Stimulated activated naive CD8-positive, alpha-beta T cell treated with anti-CD3 and anti-CD28 coated beads, Interleukin-15, Interleukin-2, amounts not matched to agents 100 ng/mL and 50 ng/mL, for 24 hours (primary cell): ENCODE measurements around the gene SENP2.
A peak's percentile ranks its signal among the peaks of the same experiment; 100 is the strongest.
"Not testable (repeated sequence)": the region's sequence is repeated elsewhere in the genome, so short reads cannot be mapped to it uniquely, and the experiment has no call there.

Source experiments
- H3K27ac Mint-ChIP-seq: one replicate; pipeline ENCODE4 v1.8.0; 2021; ENCODE audit warnings: mild to moderate bottlenecking, mixed read lengths
- H3K27me3 Mint-ChIP-seq: one replicate; pipeline ENCODE4 v1.8.0; 2021; ENCODE audit warnings: mixed read lengths
- H3K36me3 Mint-ChIP-seq: one replicate; pipeline ENCODE4 v1.8.0; 2021; ENCODE audit warnings: low read depth, mixed read lengths
- H3K4me1 Mint-ChIP-seq: one replicate; pipeline ENCODE4 v1.8.0; 2021; ENCODE audit warnings: low read depth, mixed read lengths
- H3K4me3 Mint-ChIP-seq: one replicate; pipeline ENCODE4 v1.8.0; 2021; ENCODE audit warnings: mild to moderate bottlenecking, mixed read lengths
- H3K9me3 Mint-ChIP-seq: one replicate; pipeline ENCODE4 v1.8.0; 2021; ENCODE audit warnings: mixed read lengths

Gene SENP2

DNA sequence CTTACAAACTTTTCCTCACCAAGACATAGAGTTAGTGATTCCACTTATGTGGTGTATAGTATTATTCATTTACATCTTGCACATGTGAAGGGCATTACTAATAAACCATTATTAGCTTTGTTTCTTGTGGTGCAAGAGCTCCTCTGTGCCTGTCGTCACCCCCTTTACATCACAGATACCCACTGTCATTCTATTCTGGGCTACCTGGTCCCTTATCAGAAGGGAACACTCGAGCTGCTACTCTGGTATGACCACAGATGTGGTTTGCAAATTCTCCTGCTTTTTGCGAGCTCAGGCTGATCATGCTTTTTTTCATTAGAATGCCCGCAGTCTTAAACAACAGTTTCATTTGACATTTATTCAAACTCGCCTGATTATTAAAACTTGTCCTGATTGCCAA, 13.9 kb upstream of the SENP2 start:
- Mint-ChIP-seq H3K4me3 (no peak overlapping the region), H3K36me3 (no peaks in the 10 kb centered on the region), H3K4me1 (peaks cover 5% of the 10 kb centered on the region), H3K27ac (no peak overlapping the region), H3K9me3 (no peaks in the 10 kb centered on the region), H3K27me3 (no peaks in the 10 kb centered on the region)

DNA sequence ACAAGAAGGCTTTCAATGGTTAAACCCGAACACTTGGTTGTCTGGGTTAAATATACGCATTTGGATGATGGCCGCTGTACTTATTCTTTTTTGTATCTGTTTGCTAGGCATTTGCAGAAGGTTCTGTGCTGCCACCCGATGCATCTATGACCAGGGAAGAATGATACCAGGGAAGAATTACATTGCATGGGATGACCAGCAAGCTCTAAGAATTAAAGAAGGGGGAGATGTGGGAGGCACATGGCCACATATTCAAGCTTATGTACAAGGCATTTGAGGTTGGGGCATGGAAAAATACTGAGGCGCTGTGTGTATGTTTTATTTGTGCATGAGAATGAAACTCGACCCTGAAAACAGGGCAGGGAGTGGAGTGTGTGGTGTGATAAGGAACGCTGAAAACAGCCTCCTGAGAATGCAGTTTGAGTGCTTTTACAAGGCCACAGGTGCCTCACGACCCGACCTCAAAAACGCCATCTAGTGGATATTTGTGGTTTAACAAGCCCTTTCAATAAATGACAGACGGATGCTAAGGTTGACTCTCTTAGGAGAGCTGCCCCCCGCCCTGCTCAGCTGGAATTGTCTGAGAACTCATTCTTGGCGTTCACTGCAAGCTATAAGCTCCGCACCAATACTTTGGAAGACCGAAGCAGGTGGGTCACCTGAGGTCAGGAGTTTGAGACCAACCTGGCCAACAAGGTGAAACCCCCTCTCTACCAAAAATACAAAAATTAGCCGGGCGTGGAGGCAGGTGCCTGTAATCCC, 10.8 kb upstream of the SENP2 start:
- not testable (repeated sequence) for H3K4me1 Mint-ChIP-seq, H3K4me3 Mint-ChIP-seq, H3K27ac Mint-ChIP-seq, H3K36me3 Mint-ChIP-seq, H3K27me3 Mint-ChIP-seq, H3K9me3 Mint-ChIP-seq

DNA sequence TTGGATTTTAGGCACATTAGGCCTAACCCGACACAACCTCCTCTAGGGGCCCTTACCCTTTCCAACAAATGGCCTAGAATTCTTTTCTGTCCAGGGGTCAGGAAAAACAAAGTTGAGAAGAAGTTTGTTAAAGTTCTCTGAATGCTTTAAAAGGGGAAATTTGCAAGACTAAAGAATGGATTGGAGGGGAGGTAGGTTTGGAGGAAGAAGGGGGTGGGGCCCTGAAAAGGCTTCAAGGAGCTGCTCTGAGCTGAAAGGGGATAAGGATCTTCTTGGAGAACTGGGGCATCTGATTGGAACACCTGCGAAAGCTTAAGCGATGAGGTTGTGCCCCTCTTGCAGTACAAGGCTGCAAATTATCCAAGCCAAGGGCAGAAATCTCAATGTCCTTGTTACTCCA, 3.9 kb upstream of the SENP2 start:
- H3K36me3 Mint-ChIP-seq: peaks cover 5% of the 10 kb centered on the region
- H3K27ac Mint-ChIP-seq: no peak overlapping the region
- H3K4me3 Mint-ChIP-seq: no peak overlapping the region
- no peaks in the 10 kb centered on the region for H3K9me3 Mint-ChIP-seq
- H3K27me3 Mint-ChIP-seq: no peaks in the 10 kb centered on the region
- peaks cover 27% of the 10 kb centered on the region for H3K4me1 Mint-ChIP-seq

DNA sequence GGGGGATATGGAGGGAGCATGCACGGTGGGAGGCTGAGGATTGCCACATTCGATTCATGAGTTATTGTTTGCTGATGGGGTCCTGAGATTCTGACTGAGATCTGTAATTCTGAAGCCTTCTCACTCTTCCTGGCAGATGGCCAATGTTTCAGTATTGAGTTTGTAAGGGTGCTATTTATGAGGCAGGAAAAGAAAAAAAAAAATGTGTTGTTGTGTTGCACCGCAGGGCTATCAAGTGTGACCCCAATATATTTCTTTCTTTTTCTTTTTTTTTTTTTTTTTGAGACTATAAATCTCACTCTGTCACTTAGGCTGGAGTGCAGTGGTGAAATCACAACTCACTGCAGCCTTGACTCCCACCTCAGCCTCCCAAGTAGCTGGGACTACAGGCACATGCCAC, 3.2 kb upstream of the SENP2 start:
- Mint-ChIP-seq H3K4me1 (peaks cover 30% of the 10 kb centered on the region), H3K4me3 (no peak overlapping the region), H3K27me3 (no peaks in the 10 kb centered on the region), H3K27ac (no peak overlapping the region), H3K36me3 (peaks cover 5% of the 10 kb centered on the region), H3K9me3 (no peaks in the 10 kb centered on the region)

DNA sequence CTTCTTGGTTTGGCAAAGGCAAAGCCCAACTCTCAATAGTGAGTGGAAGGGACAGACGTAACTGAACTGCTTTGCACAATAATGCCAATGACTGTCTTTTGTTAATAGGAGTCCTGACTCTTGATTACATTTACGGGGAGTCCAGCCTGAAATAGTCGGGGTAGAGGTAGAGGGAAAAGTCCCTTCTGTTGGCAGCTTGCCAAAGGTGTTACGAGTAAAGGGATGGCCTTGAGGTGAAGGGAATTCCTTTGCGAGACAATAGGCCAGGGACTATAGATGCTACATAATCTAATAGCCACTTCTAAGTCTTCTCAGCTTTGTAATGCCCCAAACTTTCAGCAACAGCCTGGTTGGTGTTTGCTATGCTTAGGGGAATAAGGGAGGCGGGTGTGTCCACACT, 2.2 kb upstream of the SENP2 start:
- Mint-ChIP-seq H3K36me3 (peaks cover 5% of the 10 kb centered on the region), H3K9me3 (no peaks in the 10 kb centered on the region), H3K4me1 (peaks cover 38% of the 10 kb centered on the region), H3K27ac (no peak overlapping the region), H3K27me3 (no peaks in the 10 kb centered on the region), H3K4me3 (no peak overlapping the region)

DNA sequence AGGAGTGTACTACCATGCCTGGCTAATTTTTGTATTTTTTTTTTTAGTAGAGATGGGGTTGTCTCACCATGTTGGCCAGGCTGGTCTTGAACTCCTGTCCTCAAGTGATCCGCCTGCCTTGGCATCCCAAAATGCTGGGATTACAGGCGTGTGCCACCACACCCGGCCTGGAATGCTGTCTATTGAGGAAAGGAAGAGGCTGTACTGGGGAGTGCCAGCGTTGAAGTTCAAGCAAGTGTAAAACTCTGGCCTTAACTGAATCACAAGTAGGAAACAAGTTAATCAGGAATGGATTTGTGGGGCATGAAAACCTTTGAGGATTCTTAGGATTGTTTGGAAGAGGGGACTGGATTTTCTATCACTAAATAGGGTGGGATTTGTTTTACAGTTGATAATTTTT, 1.4 kb upstream of the SENP2 start:
- H3K4me3 Mint-ChIP-seq: peak overlapping the region; percentile 35
- H3K27me3 Mint-ChIP-seq: no peaks in the 10 kb centered on the region
- H3K4me1 Mint-ChIP-seq: peaks cover 45% of the 10 kb centered on the region
- H3K36me3 Mint-ChIP-seq: peaks cover 5% of the 10 kb centered on the region
- H3K27ac Mint-ChIP-seq: peak overlapping the region; percentile 84
- no peaks in the 10 kb centered on the region for H3K9me3 Mint-ChIP-seq

DNA sequence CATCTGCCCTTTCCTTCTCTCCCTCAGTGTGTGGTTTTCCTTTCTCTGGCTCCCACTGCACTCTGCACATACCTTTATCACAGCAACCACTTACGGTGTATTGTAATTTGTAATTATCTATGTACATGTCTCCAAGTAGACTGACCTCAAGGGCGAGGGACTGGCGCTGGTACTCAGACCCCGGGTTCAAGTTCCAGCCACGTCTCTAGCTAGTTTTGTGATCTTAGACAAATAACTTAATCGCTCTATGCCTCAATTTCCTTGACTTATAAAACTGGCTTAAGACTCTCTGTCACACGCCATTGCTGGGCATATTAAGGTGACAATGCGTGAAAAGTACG, 607 bp upstream of the SENP2 start:
- no peaks in the 10 kb centered on the region for H3K9me3 Mint-ChIP-seq
- H3K4me1 Mint-ChIP-seq: peaks cover 45% of the 10 kb centered on the region
- peaks cover 5% of the 10 kb centered on the region for H3K36me3 Mint-ChIP-seq
- peak overlapping the region; percentile 96 for H3K27ac Mint-ChIP-seq
- peak overlapping the region; percentile 88 for H3K4me3 Mint-ChIP-seq
- H3K27me3 Mint-ChIP-seq: no peaks in the 10 kb centered on the region

DNA sequence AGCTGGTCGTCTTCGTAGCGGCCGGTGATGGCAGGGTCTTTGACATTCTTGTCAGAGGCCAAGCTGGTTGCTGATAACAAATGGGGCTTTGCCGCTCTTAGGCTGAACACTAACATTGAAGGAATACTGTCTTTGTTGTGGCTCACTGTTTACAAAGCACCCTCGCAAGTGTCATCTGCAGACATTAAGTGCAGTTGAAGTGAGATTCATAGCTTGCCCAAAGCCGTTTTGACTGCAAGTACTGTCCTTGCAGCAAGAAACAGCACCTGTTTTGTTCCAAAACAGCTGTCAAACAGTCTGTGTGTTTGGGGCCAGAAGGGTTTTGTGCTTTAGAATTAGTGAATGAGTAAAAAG, 568 bp downstream of the SENP2 start:
- Mint-ChIP-seq H3K36me3 (peaks cover 7% of the 10 kb centered on the region), H3K4me1 (peaks cover 45% of the 10 kb centered on the region), H3K4me3 (peak overlapping the region; percentile 88)

DNA sequence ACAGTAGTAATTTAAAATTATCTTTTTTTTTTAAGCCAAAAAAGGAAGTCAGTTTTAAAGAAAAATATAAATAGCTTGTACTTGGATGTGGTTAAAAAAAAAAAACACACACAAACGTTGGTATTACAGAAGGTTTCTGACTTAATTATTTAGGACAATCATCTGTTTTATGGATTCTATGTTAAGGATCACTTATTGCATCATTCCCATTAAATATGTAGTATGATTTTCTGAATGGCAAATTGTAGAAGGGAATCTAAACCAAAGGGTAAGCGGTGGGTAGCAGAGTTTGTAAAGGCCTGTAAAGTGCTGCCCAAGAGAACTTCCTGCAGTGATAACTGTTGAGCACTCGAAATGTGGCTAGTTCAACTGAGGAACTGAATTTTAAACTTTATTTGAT, 8.0 kb downstream of the SENP2 start:
- H3K9me3 Mint-ChIP-seq: no peaks in the 10 kb centered on the region
- H3K27ac Mint-ChIP-seq: no peak overlapping the region
- H3K4me1 Mint-ChIP-seq: peaks cover 21% of the 10 kb centered on the region
- H3K36me3 Mint-ChIP-seq: peaks cover 26% of the 10 kb centered on the region
- H3K4me3 Mint-ChIP-seq: no peak overlapping the region
- no peaks in the 10 kb centered on the region for H3K27me3 Mint-ChIP-seq

More for the DNA sequence above, 568 bp downstream of the SENP2 start:
- H3K27me3 Mint-ChIP-seq: no peaks in the 10 kb centered on the region
- H3K27ac Mint-ChIP-seq: peak overlapping the region; percentile 96
- no peaks in the 10 kb centered on the region for H3K9me3 Mint-ChIP-seq

DNA sequence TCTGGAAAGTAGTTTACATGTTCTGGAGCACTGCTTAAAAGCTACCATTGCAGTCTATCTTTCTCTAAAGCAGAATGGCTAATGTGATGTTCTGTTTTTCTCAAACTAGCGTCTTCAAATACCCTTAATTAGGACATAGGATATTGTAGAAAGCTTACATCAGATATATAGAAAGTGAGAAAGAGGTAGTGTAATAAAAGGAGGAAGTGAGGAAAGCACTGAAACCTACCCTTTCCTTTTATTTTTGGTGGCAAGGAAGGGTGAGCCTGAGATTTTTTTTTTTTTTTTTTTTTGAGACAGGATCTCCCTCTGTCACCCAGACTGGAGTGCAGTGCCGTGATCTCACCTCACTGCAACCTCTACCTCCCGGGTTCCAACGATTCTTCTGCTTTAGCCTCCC, 9.4 kb downstream of the SENP2 start:
- Mint-ChIP-seq H3K36me3 (peaks cover 35% of the 10 kb centered on the region), H3K4me3 (no peak overlapping the region), H3K27me3 (no peaks in the 10 kb centered on the region), H3K27ac (peak overlapping the region; percentile 84), H3K9me3 (no peaks in the 10 kb centered on the region), H3K4me1 (peaks cover 15% of the 10 kb centered on the region)

DNA sequence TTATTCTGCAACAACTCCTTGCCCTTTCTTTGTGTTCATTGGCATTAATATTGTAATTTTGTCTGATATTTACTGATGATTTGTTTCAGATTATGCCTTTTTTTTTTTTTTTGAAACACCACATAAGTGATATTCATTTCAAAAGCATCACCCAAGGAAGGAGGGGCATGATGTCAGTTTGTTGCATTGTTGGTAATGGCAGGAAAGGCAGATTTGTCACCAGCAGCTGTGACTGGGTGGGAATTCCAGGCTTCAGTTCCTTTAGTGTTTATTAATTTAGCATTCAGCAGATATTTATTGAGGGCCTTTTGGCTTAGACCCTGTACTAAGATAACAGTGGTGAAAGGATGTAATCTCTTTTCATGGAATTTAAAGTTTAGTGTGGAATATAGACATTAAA, 19.5 kb downstream of the SENP2 start:
- Mint-ChIP-seq H3K36me3 (peaks cover 68% of the 10 kb centered on the region), H3K9me3 (no peaks in the 10 kb centered on the region), H3K4me1 (no peaks in the 10 kb centered on the region), H3K27me3 (no peaks in the 10 kb centered on the region), H3K27ac (no peak overlapping the region), H3K4me3 (no peak overlapping the region)

DNA sequence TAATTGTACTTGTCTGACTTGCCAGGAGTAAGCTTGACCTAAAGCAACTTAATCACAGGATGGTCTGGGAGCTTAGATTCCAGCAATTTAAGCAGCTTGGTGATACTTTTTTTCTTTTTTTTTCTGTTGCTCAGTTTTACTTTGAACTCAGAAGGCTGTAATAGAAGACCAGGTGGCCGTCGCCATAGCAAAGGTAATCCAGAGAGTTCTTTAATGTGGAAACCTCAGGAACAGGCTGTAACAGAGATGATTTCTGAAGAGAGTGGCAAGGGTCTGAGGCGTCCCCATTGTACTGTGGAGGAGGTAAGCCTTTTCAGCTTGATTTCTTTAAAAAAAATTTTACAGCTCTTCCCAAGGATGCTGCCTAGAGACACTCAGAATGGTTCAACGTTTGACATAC, 20.1 kb downstream of the SENP2 start:
- no peaks in the 10 kb centered on the region for H3K9me3 Mint-ChIP-seq
- H3K36me3 Mint-ChIP-seq: peaks cover 66% of the 10 kb centered on the region
- H3K27me3 Mint-ChIP-seq: no peaks in the 10 kb centered on the region
- H3K27ac Mint-ChIP-seq: no peak overlapping the region
- H3K4me3 Mint-ChIP-seq: no peak overlapping the region
- no peaks in the 10 kb centered on the region for H3K4me1 Mint-ChIP-seq

DNA sequence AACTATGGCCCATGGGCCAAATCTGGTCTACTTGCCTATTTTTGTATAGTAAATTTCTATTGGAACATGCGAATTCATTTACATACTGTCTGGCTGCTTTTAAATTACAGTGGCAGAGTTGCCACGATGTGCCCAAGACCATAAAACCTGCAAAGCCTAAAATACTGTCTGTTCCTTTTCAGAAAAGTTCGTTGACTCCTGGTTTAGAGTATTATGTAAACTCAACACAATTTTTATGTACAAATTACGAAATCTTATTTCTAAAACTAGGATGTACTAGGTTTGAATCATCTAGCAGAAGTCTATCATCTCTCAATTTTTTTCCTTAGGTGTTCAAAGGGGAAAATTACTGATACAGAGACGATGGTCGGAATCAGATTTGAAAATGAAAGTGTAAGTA, 26.9 kb downstream of the SENP2 start:
- H3K27me3 Mint-ChIP-seq: no peaks in the 10 kb centered on the region
- no peaks in the 10 kb centered on the region for H3K4me1 Mint-ChIP-seq
- no peak overlapping the region for H3K27ac Mint-ChIP-seq
- no peak overlapping the region for H3K4me3 Mint-ChIP-seq
- no peaks in the 10 kb centered on the region for H3K9me3 Mint-ChIP-seq
- H3K36me3 Mint-ChIP-seq: peaks cover 56% of the 10 kb centered on the region

DNA sequence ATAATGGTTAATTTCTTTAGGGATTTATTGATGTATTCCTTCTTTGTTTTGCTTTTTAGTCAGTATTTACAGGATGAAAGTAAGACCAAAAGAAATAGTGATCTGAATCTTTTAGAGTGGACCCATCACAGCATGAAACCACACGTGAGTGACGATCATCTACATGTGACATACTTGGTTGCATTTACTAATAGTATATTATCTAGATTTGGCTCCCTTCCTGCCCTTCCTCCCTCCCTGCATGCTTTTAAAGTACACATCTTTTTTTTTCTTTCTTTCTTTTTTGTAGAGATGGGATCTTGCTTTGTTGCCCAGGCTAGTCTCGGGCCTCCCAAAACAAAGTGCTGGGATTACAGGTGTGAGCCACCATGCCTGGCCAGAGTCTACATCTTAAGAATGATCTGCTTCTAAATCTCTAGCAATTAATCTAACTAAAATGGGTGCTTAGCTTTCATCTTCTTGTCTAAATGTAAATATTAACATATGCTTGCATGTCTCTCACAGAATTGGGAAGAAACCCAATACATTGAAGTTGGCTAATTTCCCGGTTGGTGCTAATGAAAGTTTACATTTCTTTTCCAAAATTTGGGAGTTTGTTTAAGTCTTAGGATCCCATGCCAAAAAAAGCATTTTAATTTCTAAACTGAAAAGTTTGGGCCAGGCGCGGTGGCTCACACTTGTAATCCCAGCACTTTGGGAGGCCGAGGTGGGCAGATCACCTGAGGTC, 38.0 kb downstream of the SENP2 start:
- H3K4me3 Mint-ChIP-seq: no peak overlapping the region
- H3K27me3 Mint-ChIP-seq: no peaks in the 10 kb centered on the region
- no peak overlapping the region for H3K27ac Mint-ChIP-seq
- H3K36me3 Mint-ChIP-seq: peaks cover 43% of the 10 kb centered on the region
- no peaks in the 10 kb centered on the region for H3K4me1 Mint-ChIP-seq
- H3K9me3 Mint-ChIP-seq: no peaks in the 10 kb centered on the region

DNA sequence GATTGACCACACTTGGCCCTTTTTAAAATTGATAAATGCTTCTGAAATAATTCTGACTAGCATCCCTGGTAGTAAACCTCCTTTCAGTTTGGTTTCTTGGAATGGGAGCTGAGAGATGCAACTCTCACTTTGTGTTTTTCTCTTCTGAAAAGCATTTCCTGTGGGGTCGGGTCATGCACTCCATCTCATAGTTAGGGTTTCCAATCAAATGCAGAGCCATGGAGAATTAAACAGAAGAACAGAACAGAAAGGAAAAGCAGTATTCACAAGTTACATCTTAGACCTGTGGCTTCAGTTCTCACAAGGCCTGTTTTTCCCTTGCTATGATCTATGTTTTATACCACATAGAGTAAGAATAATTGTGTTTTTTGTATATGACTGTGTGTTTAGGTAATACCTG, 39.7 kb downstream of the SENP2 start:
- peaks cover 46% of the 10 kb centered on the region for H3K36me3 Mint-ChIP-seq
- no peak overlapping the region for H3K27ac Mint-ChIP-seq
- H3K4me1 Mint-ChIP-seq: no peaks in the 10 kb centered on the region
- no peaks in the 10 kb centered on the region for H3K27me3 Mint-ChIP-seq
- no peaks in the 10 kb centered on the region for H3K9me3 Mint-ChIP-seq
- H3K4me3 Mint-ChIP-seq: no peak overlapping the region
